Measurements from ENCODE around the gene RSPH6A. TPM values are rescaled to one million over a fixed set of nuclear protein-coding genes. Genes with fewer than 3 reads are reported as not detected.

RSPH6A gene
- total and polyA plus RNA-seq, 7 experiments from 2014 or later, result 0.20 to 0.78 (median 0.56) TPM; not detected in 2

DNA sequence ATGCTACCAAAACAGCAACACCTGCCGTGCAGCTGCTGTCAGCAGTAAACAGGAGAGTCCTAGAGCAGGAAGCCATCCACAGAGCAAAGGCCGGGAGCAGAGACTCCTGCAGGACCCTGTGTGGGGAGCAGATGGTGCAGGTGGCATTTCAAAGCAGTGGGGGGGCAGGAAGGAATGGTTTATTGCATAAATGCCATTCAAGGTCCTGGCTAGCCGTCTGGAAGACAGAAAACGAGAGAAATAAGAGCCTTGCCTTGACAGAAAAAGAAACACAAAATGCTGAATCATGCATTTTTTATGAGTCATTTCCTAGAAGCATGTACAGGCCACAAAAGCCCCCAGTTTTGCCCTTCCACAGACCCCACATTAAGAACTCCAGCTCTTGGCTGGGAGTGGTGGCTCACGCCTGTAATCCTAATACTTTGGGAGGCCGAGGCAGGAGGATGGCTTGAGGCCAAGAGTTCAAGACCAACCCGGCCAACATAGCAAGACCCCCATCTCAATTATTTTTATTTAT is 5.4 kb downstream of the RSPH6A start:
- Mint-ChIP-seq H3K27me3 (peaks cover 8 to 28% (median 22%) of the 10 kb centered on the region in 5 donors), H3K4me1 (peaks cover 0 to 7% (median 0%) of the 10 kb centered on the region in 7 donors), H3K9me3 (peaks cover 0 to 2% (median 0%) of the 10 kb centered on the region in 11 donors), H3K4me3 (peak overlapping the region in 1 of 10 donors; percentile 26), H3K27ac (peak overlapping the region in 1 of 9 donors; percentile 14), H3K36me3 (peaks cover 0 to 5% (median 0%) of the 10 kb centered on the region in 5 donors)
- no peak overlapping the region for H3K4me3 ChIP-seq (ENCODE audit: low read length)
- POLR2A ChIA-PET, result no interaction called here
- DNase-seq (no peak), ATAC-seq (no peak)
- H3K36me3 ChIP-seq (ENCODE audit: control insufficient read depth in 2 of 3, insufficient read depth in 3 of 3, low read length in 3 of 3), result no peaks in the 10 kb centered on the region
- H3K9me3 ChIP-seq (ENCODE audit: control insufficient read depth in 2 of 3, low read length in 3 of 3), result no peaks in the 10 kb centered on the region
- H3K27ac ChIP-seq (ENCODE audit: low read depth, low read length), result no peak overlapping the region
- intact Hi-C loops (cut with micrococcal nuclease), result no loop called here
- H3K4me1 ChIP-seq (ENCODE audit: control insufficient read depth in 2 of 2, insufficient read depth in 2 of 2, low read length in 2 of 2), result no peaks in the 10 kb centered on the region
- CTCF ChIA-PET, result interaction anchor here (0.7 kb wide), 1 partner anchor 977 kb away, joined by 3 read pairs; no protein-coding TSS in a partner anchor
- H3K27me3 ChIP-seq (ENCODE audit: control insufficient read depth in 2 of 2, insufficient read depth in 2 of 2, low read length in 2 of 2), result no peaks in the 10 kb centered on the region

DNA sequence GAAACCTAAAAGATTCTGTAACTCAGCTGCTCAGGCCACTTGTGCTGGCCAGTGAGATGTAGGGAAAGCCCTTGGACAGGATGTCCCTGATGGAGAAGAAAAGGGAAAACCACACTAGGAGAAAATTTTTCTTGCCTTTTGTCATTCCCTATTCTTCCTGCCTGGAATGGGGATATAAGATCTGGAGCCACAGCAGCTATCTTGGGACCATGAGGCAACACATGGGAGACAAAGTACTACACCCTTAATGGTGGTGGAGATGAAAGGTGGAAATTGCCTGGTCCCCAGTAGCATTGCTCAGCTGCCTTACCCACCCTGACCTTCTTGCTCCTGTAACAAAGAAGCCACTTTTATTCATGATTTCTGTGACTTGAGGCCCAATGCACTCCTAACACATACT is 9.4 kb downstream of the RSPH6A start:
- H3K4me1 ChIP-seq (ENCODE audit: control insufficient read depth in 2 of 2, insufficient read depth in 2 of 2, low read length in 2 of 2), result no peaks in the 10 kb centered on the region
- intact Hi-C loops (cut with micrococcal nuclease), result no loop called here
- Mint-ChIP-seq H3K4me1 (peaks cover 0 to 7% (median 0%) of the 10 kb centered on the region in 7 donors), H3K36me3 (no peaks in the 10 kb centered on the region), H3K9me3 (peaks cover 0 to 3% (median 0%) of the 10 kb centered on the region in 11 donors), H3K27ac (peak overlapping the region in 1 of 9 donors; percentile 18), H3K4me3 (no peak overlapping the region), H3K27me3 (peaks cover 4 to 23% (median 8%) of the 10 kb centered on the region in 5 donors)
- no peaks in the 10 kb centered on the region for H3K36me3 ChIP-seq (ENCODE audit: control insufficient read depth in 2 of 3, insufficient read depth in 3 of 3, low read length in 3 of 3)
- H3K27ac ChIP-seq (ENCODE audit: low read depth, low read length), result no peak overlapping the region
- ChIA-PET CTCF (interaction anchor here (0.6 kb wide), 1 partner anchor 9 kb away, joined by 5 read pairs; the partner anchor contains the start of gene RSPH6A), POLR2A (no interaction called here)
- no peak overlapping the region for H3K4me3 ChIP-seq (ENCODE audit: low read length)
- ATAC-seq (no peak), DNase-seq (no peak)
- H3K27me3 ChIP-seq (ENCODE audit: control insufficient read depth in 2 of 2, insufficient read depth in 2 of 2, low read length in 2 of 2), result no peaks in the 10 kb centered on the region
- no peaks in the 10 kb centered on the region for H3K9me3 ChIP-seq (ENCODE audit: control insufficient read depth in 2 of 3, low read length in 3 of 3)

DNA sequence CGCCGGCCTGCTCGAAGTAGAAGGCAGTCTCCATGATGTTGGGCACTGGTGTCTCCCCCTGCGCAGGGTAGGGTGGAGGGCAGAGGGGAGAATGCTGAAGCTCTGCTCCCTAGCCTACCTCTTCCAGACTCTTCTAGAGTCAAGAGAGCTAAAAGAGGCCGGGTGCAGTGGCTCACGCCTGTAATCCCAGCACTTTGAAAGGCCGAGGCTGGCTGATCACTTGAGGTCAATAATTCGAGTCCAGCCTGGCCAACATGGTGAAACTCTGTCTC is 10.2 kb downstream of the RSPH6A start:
- Histone ChIP-seq H3K4me1 (ENCODE audit: control insufficient read depth in 2 of 2, insufficient read depth in 2 of 2, low read length in 2 of 2) (no peaks in the 10 kb centered on the region), H3K27ac (ENCODE audit: low read depth, low read length) (no peak overlapping the region), H3K27me3 (ENCODE audit: control insufficient read depth in 2 of 2, insufficient read depth in 2 of 2, low read length in 2 of 2) (no peaks in the 10 kb centered on the region), H3K36me3 (ENCODE audit: control insufficient read depth in 2 of 3, insufficient read depth in 3 of 3, low read length in 3 of 3) (no peaks in the 10 kb centered on the region), H3K4me3 (ENCODE audit: low read length) (no peak overlapping the region), H3K9me3 (ENCODE audit: control insufficient read depth in 2 of 3, low read length in 3 of 3) (no peaks in the 10 kb centered on the region)
- ChIA-PET POLR2A (no interaction called here), CTCF (interaction anchor here (0.7 to 1.6 kb wide), 3 partner anchors 35 to 466 kb away, joined by 3 to 4 read pairs (median 3); no protein-coding TSS in a partner anchor)
- H3K36me3 Mint-ChIP-seq, result no peaks in the 10 kb centered on the region
- peaks cover 0 to 7% (median 0%) of the 10 kb centered on the region in 7 donors for H3K4me1 Mint-ChIP-seq
- peaks cover 0 to 1% (median 0%) of the 10 kb centered on the region in 11 donors for H3K9me3 Mint-ChIP-seq
- no peak overlapping the region for H3K4me3 Mint-ChIP-seq
- peaks cover 4 to 30% (median 5%) of the 10 kb centered on the region in 5 donors for H3K27me3 Mint-ChIP-seq
- intact Hi-C loops (cut with micrococcal nuclease), result no loop called here
- ATAC-seq (no peak), DNase-seq (no peak)
- H3K27ac Mint-ChIP-seq, result no peak overlapping the region

DNA sequence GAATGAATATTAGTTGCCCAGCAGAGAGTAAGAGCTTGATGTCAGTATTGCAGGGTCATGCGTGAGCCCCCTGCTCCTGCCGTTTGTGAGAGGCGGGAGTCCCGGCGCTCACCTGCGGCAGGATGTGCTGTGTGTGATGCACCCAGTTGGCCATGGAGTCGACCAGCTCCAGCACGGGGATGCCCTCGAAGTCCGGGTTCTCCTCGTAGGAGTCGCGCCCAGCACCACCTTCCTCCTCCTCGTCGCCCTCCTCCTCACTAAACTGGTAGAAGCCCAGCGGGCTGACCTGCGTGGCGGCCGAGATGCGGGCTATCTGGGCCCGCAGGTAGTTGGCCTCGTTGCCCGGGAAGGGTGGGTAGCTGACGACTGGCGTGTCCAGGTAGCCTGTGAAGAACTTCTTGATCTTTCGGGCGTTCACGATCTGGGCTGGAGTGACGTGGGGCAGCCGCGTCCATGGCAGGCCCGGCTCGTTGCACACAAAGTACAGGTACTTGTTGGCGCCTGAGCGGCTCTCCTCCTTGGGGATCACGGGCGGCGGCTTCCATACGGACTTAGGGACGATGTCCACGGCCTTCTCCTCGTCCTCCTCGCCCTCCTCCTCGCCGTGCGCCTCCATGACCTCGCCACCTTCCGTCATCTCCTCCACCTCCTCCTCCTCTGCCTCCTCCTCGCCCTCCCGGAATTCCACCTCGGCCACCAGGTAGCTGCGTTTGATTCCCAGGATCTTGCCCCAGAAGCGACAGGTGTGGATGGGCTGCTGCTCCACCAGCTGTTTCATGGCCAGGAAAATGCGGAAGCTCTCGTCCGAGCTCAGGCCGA is 10.8 kb downstream of the RSPH6A start:
- Histone ChIP-seq H3K4me3 (ENCODE audit: low read length) (no peak overlapping the region), H3K27me3 (ENCODE audit: control insufficient read depth in 2 of 2, insufficient read depth in 2 of 2, low read length in 2 of 2) (no peaks in the 10 kb centered on the region), H3K9me3 (ENCODE audit: control insufficient read depth in 2 of 3, low read length in 3 of 3) (no peaks in the 10 kb centered on the region), H3K36me3 (ENCODE audit: control insufficient read depth in 2 of 3, insufficient read depth in 3 of 3, low read length in 3 of 3) (no peaks in the 10 kb centered on the region), H3K4me1 (ENCODE audit: control insufficient read depth in 2 of 2, insufficient read depth in 2 of 2, low read length in 2 of 2) (peaks cover 0 to under 1% of the 10 kb centered on the region in 2 donors), H3K27ac (ENCODE audit: low read depth, low read length) (no peak overlapping the region)
- ATAC-seq, result no peak
- CTCF ChIA-PET, result interaction anchor here (0.7 to 1.6 kb wide), 3 partner anchors 35 to 465 kb away, joined by 3 to 4 read pairs (median 3); no protein-coding TSS in a partner anchor
- H3K9me3 Mint-ChIP-seq, result peaks cover 0 to 1% (median 0%) of the 10 kb centered on the region in 11 donors
- DNase-seq, result no peak
- intact Hi-C loops (cut with micrococcal nuclease), result no loop called here
- H3K4me3 Mint-ChIP-seq, result no peak overlapping the region
- POLR2A ChIA-PET, result no interaction called here
- H3K4me1 Mint-ChIP-seq, result peaks cover 0 to 2% (median 0%) of the 10 kb centered on the region in 7 donors
- no peaks in the 10 kb centered on the region for H3K36me3 Mint-ChIP-seq
- peaks cover under 1 to 33% (median 5%) of the 10 kb centered on the region in 5 donors for H3K27me3 Mint-ChIP-seq
- no peak overlapping the region for H3K27ac Mint-ChIP-seq

GRCh38 chr19:45801603-45802175 is 13.4 kb downstream of the RSPH6A start:
- no peaks in the 10 kb centered on the region for H3K36me3 Mint-ChIP-seq
- H3K27me3 Mint-ChIP-seq, result peaks cover 7 to 55% (median 16%) of the 10 kb centered on the region in 5 donors
- H3K27ac Mint-ChIP-seq, result no peak overlapping the region
- peaks cover 0 to 3% of the 10 kb centered on the region in 2 donors for H3K4me1 ChIP-seq (ENCODE audit: control insufficient read depth in 2 of 2, insufficient read depth in 2 of 2, low read length in 2 of 2)
- ChIA-PET POLR2A (interaction anchor here (1.2 kb wide), 1 partner anchor 32 kb away, joined by 3 read pairs; the partner anchor contains the start of gene SIX5), CTCF (interaction anchor here (6.0 kb wide), 1 partner anchor 33 kb away, joined by 99 read pairs; the partner anchor contains the start of gene SIX5)
- H3K9me3 Mint-ChIP-seq, result peaks cover 0 to 1% (median 0%) of the 10 kb centered on the region in 11 donors
- ATAC-seq, result no peak
- intact Hi-C loops (cut with micrococcal nuclease), result no loop called here
- no peak for DNase-seq
- no peaks in the 10 kb centered on the region for H3K27me3 ChIP-seq (ENCODE audit: control insufficient read depth in 2 of 2, insufficient read depth in 2 of 2, low read length in 2 of 2)
- no peak overlapping the region for H3K27ac ChIP-seq (ENCODE audit: low read depth, low read length)
- H3K36me3 ChIP-seq (ENCODE audit: control insufficient read depth in 2 of 3, insufficient read depth in 3 of 3, low read length in 3 of 3), result no peaks in the 10 kb centered on the region
- H3K4me3 ChIP-seq (ENCODE audit: low read length), result no peak overlapping the region
- H3K4me3 Mint-ChIP-seq, result no peak overlapping the region
- H3K4me1 Mint-ChIP-seq, result peaks cover 0 to 6% (median 6%) of the 10 kb centered on the region in 7 donors
- no peaks in the 10 kb centered on the region for H3K9me3 ChIP-seq (ENCODE audit: control insufficient read depth in 2 of 3, low read length in 3 of 3)

GRCh38 chr19:45800070-45800553 is 15.0 kb downstream of the RSPH6A start:
- Histone ChIP-seq H3K4me3 (ENCODE audit: low read length) (no peak overlapping the region), H3K4me1 (ENCODE audit: control insufficient read depth in 2 of 2, insufficient read depth in 2 of 2, low read length in 2 of 2) (peaks cover 0 to 3% of the 10 kb centered on the region in 2 donors), H3K27me3 (ENCODE audit: control insufficient read depth in 2 of 2, insufficient read depth in 2 of 2, low read length in 2 of 2) (peaks cover 0 to 6% of the 10 kb centered on the region in 2 donors), H3K9me3 (ENCODE audit: control insufficient read depth in 2 of 3, low read length in 3 of 3) (no peaks in the 10 kb centered on the region), H3K36me3 (ENCODE audit: control insufficient read depth in 2 of 3, insufficient read depth in 3 of 3, low read length in 3 of 3) (no peaks in the 10 kb centered on the region), H3K27ac (ENCODE audit: low read depth, low read length) (no peak overlapping the region)
- DNase-seq, result no peak
- ChIA-PET CTCF (interaction anchor here (1.0 to 6.1 kb wide), 3 partner anchors 26 to 31 kb away, joined by 3 to 99 read pairs (median 28); partner anchors contain the start of gene SIX5), POLR2A (interaction anchor here (1.3 to 2.1 kb wide), 2 partner anchors 27 to 30 kb away, joined by 8 to 20 read pairs; partner anchors contain the start of gene SIX5)
- Mint-ChIP-seq H3K9me3 (peaks cover 0 to 1% (median 0%) of the 10 kb centered on the region in 11 donors), H3K4me3 (no peak overlapping the region), H3K4me1 (peaks cover 0 to 6% (median 6%) of the 10 kb centered on the region in 7 donors), H3K27me3 (peaks cover 12 to 63% (median 16%) of the 10 kb centered on the region in 5 donors), H3K27ac (no peak overlapping the region), H3K36me3 (no peaks in the 10 kb centered on the region)
- intact Hi-C loops (cut with micrococcal nuclease), result no loop called here
- ATAC-seq, result no peak

Measured in naive thymus-derived CD4-positive, alpha-beta T cell (primary cell).